ENCODE results near the gene ASTN1.

- no peak for TF ChIP-seq POLR2AphosphoS5 (IDR thresholded peaks at IDR 0.05; ENCODE audit: borderline replicate concordance, low read depth, low read length)
- no peak for TF ChIP-seq EZH2 (IDR thresholded peaks at IDR 0.05)
Measured at GRCh38 chr1:176858433-176858916, 306.0 kb downstream of the ASTN1 start.
